SU-DHL-6 (cell line): ENCODE measurements around the gene OR6C2.
"Not testable (repeated sequence)": the region's sequence is repeated elsewhere in the genome, so short reads cannot be mapped to it uniquely, and the experiment has no call there.

Experiments used
- CTCF ChIP-seq: fragments of 200-600 bp; sonication (generic); IDR thresholded peaks from one replicate; pipeline ENCODE4 v1.5.1; 2017; ENCODE audit warnings: antibody characterized with exemption, mild to moderate bottlenecking, low read length, moderate library complexity; ENCODE audit not compliant: insufficient read depth, poor library complexity, severe bottlenecking
- EZH2phosphoT487 ChIP-seq: fragments of 200-600 bp; sonication (generic), shearing (Covaris generic); conservative IDR thresholded peaks from 2 replicates; pipeline ENCODE4 v1.6.1; 2018; ENCODE audit warnings: mild to moderate bottlenecking, antibody characterized with exemption, low read length, moderate library complexity, mixed read lengths

- TF ChIP-seq CTCF, EZH2phosphoT487: not testable (repeated sequence)
Observed at GRCh38 chr12:55414889-55415288, 29.0 kb upstream of the OR6C2 start.
